ENCODE data around the gene SLC24A4.

GRCh38 chr14:92380131-92380530 lies 57.2 kb downstream of the SLC24A4 start:
- TF ChIP-seq POLR2AphosphoS5 (IDR thresholded peaks at IDR 0.05; ENCODE audit: low read depth, low read length) (no peak), POLR2A (IDR thresholded peaks at IDR 0.05; ENCODE audit: low read depth, low read length) (no peak), TAF1 (IDR thresholded peaks at IDR 0.05; ENCODE audit: low read depth, low read length) (no peak), SPI1 (IDR thresholded peaks at IDR 0.05; ENCODE audit: low read depth, low read length) (no peak), POU2F2 (IDR thresholded peaks at IDR 0.05; ENCODE audit: low read depth, low read length) (no peak)
